H1 (cell line): ENCODE data around the gene ARL5A. TPM values are rescaled to one million over a fixed set of nuclear protein-coding genes. Genes with fewer than 3 reads are reported as not detected.

Experiments
- CTCF ChIA-PET: fragments of 300-600 bp; sonication (Branson Sonifier 250); formaldehyde crosslinking; loops from one replicate; lab custom pipeline; 2021; ENCODE audit not compliant: partially characterized antibody; lab: Charles Lee
- POLR2A ChIA-PET: fragments of 300-600 bp; sonication (Branson Sonifier 250); formaldehyde crosslinking; loops from one replicate; lab custom pipeline; 2021; ENCODE audit warnings: inconsistent platforms; ENCODE audit not compliant: partially characterized antibody; lab: Charles Lee
- DNase-seq, 2 experiments: peaks; one replicate each; pipeline versions ENCODE4 v3.0.0 to v3.0.0-alpha.2; 2010 to 2022; ENCODE audit warnings: low spot score in 2 of 2, low read depth in 1 of 2, mixed read lengths in 1 of 2
- FAIRE-seq: peaks from 2 replicates; lab custom pipeline; 2011; peaks lifted over from hg19 to GRCh38; lab: Jason Lieb, UNC
- H2AFZ ChIP-seq: 2 replicates; pipeline ENCODE4 v1.8.1; 2012; ENCODE audit warnings: low read length, inconsistent platforms
- H2AK5ac ChIP-seq: 2 replicates; pipeline ENCODE4 v1.6.1; 2013; ENCODE audit warnings: low read depth, low read length
- H2BK120ac ChIP-seq: replicated peaks from 2 replicates; pipeline ENCODE3; 2013; ENCODE audit warnings: low read depth, low read length, inconsistent platforms
- H2BK12ac ChIP-seq: 2 replicates; pipeline ENCODE4 v1.6.1; 2013; ENCODE audit warnings: low read depth, low read length
- H2BK15ac ChIP-seq: 2 replicates; pipeline ENCODE4 v1.6.1; 2013; ENCODE audit warnings: low read length
- H2BK20ac ChIP-seq: 2 replicates; pipeline ENCODE4 v1.6.1; 2013; ENCODE audit warnings: low read length
- H2BK5ac ChIP-seq: 2 replicates; pipeline ENCODE4 v1.6.1; 2013; ENCODE audit warnings: low read depth, low read length
- H3K14ac ChIP-seq: 2 replicates; pipeline ENCODE4 v1.6.1; 2013; ENCODE audit warnings: inconsistent platforms; ENCODE audit not compliant: insufficient read length
- H3K18ac ChIP-seq: 2 replicates; pipeline ENCODE4 v1.6.1; 2013; ENCODE audit warnings: low read length; ENCODE audit errors: extremely low read depth
- H3K23ac ChIP-seq: 2 replicates; pipeline ENCODE4 v1.6.1; 2013; ENCODE audit warnings: inconsistent platforms; ENCODE audit not compliant: insufficient read length
- H3K23me2 ChIP-seq: 2 replicates; pipeline ENCODE4 v1.6.1; 2013; ENCODE audit warnings: low read depth, low read length
- H3K27ac ChIP-seq: 2 replicates; pipeline ENCODE4 v1.6.1; 2011; ENCODE audit warnings: low read depth, low read length, inconsistent platforms
- H3K27me3 ChIP-seq, 4 experiments: replicated peaks in 1 of 4; 1 replicate in 1 of 4; 2 replicates in 3 of 4; pipeline versions ENCODE4 v1.6.1 to v1.8.1; 2011 to 2013; ENCODE audit warnings: low read length in 3 of 4, mild to moderate bottlenecking in 3 of 4, inconsistent platforms in 2 of 4, mixed read lengths in 2 of 4, moderate library complexity in 1 of 4; ENCODE audit not compliant: control insufficient read depth in 3 of 4, insufficient read depth in 3 of 4; ENCODE audit errors: extremely low read depth in 1 of 4
- H3K36me3 ChIP-seq, 4 experiments: 2 replicates each; pipeline versions ENCODE4 v1.6.1 to v1.8.1; 2011 to 2013; ENCODE audit warnings: mild to moderate bottlenecking in 4 of 4, low read length in 3 of 4, moderate library complexity in 2 of 4, control low read depth in 1 of 4, inconsistent platforms in 1 of 4; ENCODE audit not compliant: insufficient read depth in 4 of 4, control insufficient read depth in 2 of 4
- H3K4ac ChIP-seq: replicated peaks from 2 replicates; pipeline ENCODE3; 2013; ENCODE audit warnings: low read length, low read depth, mixed read lengths, inconsistent platforms; ENCODE audit not compliant: insufficient read length
- H3K4me1 ChIP-seq, 4 experiments: replicated peaks in 1 of 4; 1 replicate in 1 of 4; 2 replicates in 3 of 4; pipeline versions ENCODE4 v1.6.1 to v1.8.1; 2011 to 2013; ENCODE audit warnings: low read length in 3 of 4, inconsistent platforms in 2 of 4, mixed read lengths in 1 of 4; ENCODE audit not compliant: insufficient read depth in 4 of 4, control insufficient read depth in 3 of 4
- H3K4me2 ChIP-seq, 2 experiments: 2 replicates each; pipeline versions ENCODE4 v1.6.1 to v1.8.1; 2011 to 2013; ENCODE audit warnings: low read depth in 2 of 2, low read length in 2 of 2, control low read depth in 1 of 2, inconsistent platforms in 1 of 2, mild to moderate bottlenecking in 1 of 2; ENCODE audit not compliant: insufficient read depth in 1 of 2
- H3K4me3 ChIP-seq, 4 experiments: fragments of 200-600, 300-600 bp in 1 of 4; sonication (generic), shearing (Covaris generic), sonication (Bioruptor Twin) in 1 of 4; 2 replicates each; pipeline versions ENCODE4 v1.5.1 to v1.8.1; 2011 to 2016; ENCODE audit warnings: low read length in 4 of 4, low read depth in 3 of 4, control low read depth in 2 of 4, inconsistent platforms in 2 of 4, mild to moderate bottlenecking in 2 of 4, mixed read lengths in 1 of 4, moderate library complexity in 1 of 4; ENCODE audit not compliant: insufficient read depth in 2 of 4; ENCODE audit errors: extremely low read depth in 1 of 4
- H3K56ac ChIP-seq: replicated peaks from 2 replicates; pipeline ENCODE3; 2013; ENCODE audit warnings: low read depth, mild to moderate bottlenecking, mixed read lengths, low read length, inconsistent platforms; ENCODE audit not compliant: insufficient read length
- H3K79me1 ChIP-seq: 2 replicates; pipeline ENCODE4 v1.6.1; 2013; ENCODE audit warnings: low read depth, low read length, control low read depth
- H3K79me2 ChIP-seq, 2 experiments: 2 replicates each; pipeline versions ENCODE4 v1.6.1 to v1.8.1; 2012 to 2013; ENCODE audit warnings: low read length in 2 of 2, mild to moderate bottlenecking in 2 of 2, inconsistent platforms in 1 of 2; ENCODE audit not compliant: insufficient read depth in 2 of 2, control insufficient read depth in 1 of 2
- H3K9ac ChIP-seq, 4 experiments: replicated peaks in 1 of 4; 1 replicate in 1 of 4; 2 replicates in 3 of 4; pipeline versions ENCODE4 v1.6.1 to v1.8.1; 2011 to 2013; ENCODE audit warnings: low read depth in 3 of 4, low read length in 3 of 4, control low read depth in 2 of 4, mild to moderate bottlenecking in 2 of 4, moderate library complexity in 2 of 4, inconsistent platforms in 1 of 4; ENCODE audit errors: extremely low read depth in 1 of 4
- H3K9me3 ChIP-seq, 2 experiments: 2 replicates each; pipeline versions ENCODE4 v1.6.1 to v1.8.1; 2012 to 2013; ENCODE audit warnings: mild to moderate bottlenecking in 2 of 2, moderate library complexity in 2 of 2, control low read depth in 1 of 2, inconsistent platforms in 1 of 2, low read depth in 1 of 2, low read length in 1 of 2, mixed read lengths in 1 of 2; ENCODE audit not compliant: insufficient read depth in 2 of 2
- H4K20me1 ChIP-seq, 2 experiments: replicated peaks in 1 of 2; 2 replicates each; pipeline versions ENCODE3 to v1.8.1; 2011 to 2013; ENCODE audit warnings: inconsistent platforms in 2 of 2, low read length in 2 of 2, mild to moderate bottlenecking in 1 of 2; ENCODE audit not compliant: insufficient read depth in 2 of 2, control insufficient read depth in 1 of 2
- H4K5ac ChIP-seq: 2 replicates; pipeline ENCODE4 v1.6.1; 2013; ENCODE audit warnings: low read length, low read depth, mixed read lengths, inconsistent platforms; ENCODE audit not compliant: insufficient read length
- H4K8ac ChIP-seq: 2 replicates; pipeline ENCODE4 v1.8.0; 2013; ENCODE audit warnings: mild to moderate bottlenecking, moderate library complexity, low read length, inconsistent platforms; ENCODE audit not compliant: insufficient read depth; ENCODE audit errors: extremely low read depth
- H4K91ac ChIP-seq: replicated peaks from 2 replicates; pipeline ENCODE3; 2013; ENCODE audit warnings: low read length, mixed read lengths, inconsistent platforms; ENCODE audit not compliant: insufficient read length
- CREB1 ChIP-seq: IDR thresholded peaks from 2 replicates; pipeline ENCODE4 v1.6.1; 2012; ENCODE audit warnings: inconsistent platforms
- EZH2 ChIP-seq: fragments of 200-600 bp; sonication (generic); IDR thresholded peaks from 2 replicates; pipeline ENCODE4 v1.7.1; 2012; ENCODE audit warnings: low read depth, mild to moderate bottlenecking, moderate library complexity, low read length, inconsistent platforms; ENCODE audit not compliant: severe bottlenecking
- MAX ChIP-seq: IDR thresholded peaks from 2 replicates; pipeline ENCODE4 v1.6.1; 2012; ENCODE audit warnings: inconsistent platforms
- SP4 ChIP-seq: IDR thresholded peaks from 2 replicates; pipeline ENCODE4 v1.6.1; 2012; ENCODE audit warnings: low read length, inconsistent platforms
- SRF ChIP-seq: IDR thresholded peaks from 2 replicates; pipeline ENCODE4 v1.6.1; 2011; ENCODE audit warnings: mild to moderate bottlenecking, low read depth, low read length, moderate library complexity
- TBP ChIP-seq: IDR thresholded peaks from 2 replicates; pipeline ENCODE4 v1.6.1; 2011; ENCODE audit warnings: low read depth, low read length, improper control_type of control experiment
- WGBS, 2 experiments: shearing (Covaris generic) in 1 of 2; methylation state at CpG; one replicate each; pipeline versions ENCODE4 v1.1.6 to v1.1.7; 2013 to 2015; ENCODE audit warnings: low lambda C conversion rate in 2 of 2, mixed read lengths in 2 of 2, inconsistent platforms in 1 of 2, low coverage in 1 of 2, missing lambda C conversion rate in 1 of 2; ENCODE audit not compliant: insufficient replicate concordance in 2 of 2, insufficient coverage in 1 of 2, insufficient read length in 1 of 2; ENCODE audit errors: extremely low coverage in 1 of 2, missing lambda C conversion rate in 1 of 2; 5-methylcytosine and 5-hydroxymethylcytosine counted together
- polyA plus RNA-seq, 7 experiments: library from polyadenylated mRNA; depleted of rRNA in 3 of 7; stranded (reverse) in 5 of 7; unstranded in 2 of 7; fragments of >200 nt in 5 of 7; fragments of 200-250 nt in 2 of 7; gene quantifications; 1 replicate in 5 of 7; 2 replicates in 1 of 7; 4 replicates in 1 of 7; pipeline versions ENCODE4 v1.2.1 to v1.2.3, GENCODE V29; 2011 to 2013; ENCODE audit warnings: missing spikeins in 2 of 7, mixed read lengths in 2 of 7
- total RNA-seq: library from RNA; stranded (reverse); fragmentation: NEBNext Ultra II Directional; extraction: Animal tissue kit (Norgen Biotek cat#: 25700); gene quantifications from 2 replicates; pipeline ENCODE4 v1.2.1, GENCODE V29; 2021

ARL5A gene
- total and polyA plus RNA-seq, 2 of the 8 experiments (the other 6 are each of a cell fraction or from before 2014, with no cell fraction given), result 12.6 to 86.3 TPM

- no peak overlapping the region for H3K23ac ChIP-seq
- H4K20me1 ChIP-seq, result no peaks in the 10 kb centered on the region
- no peak overlapping the region for H2BK20ac ChIP-seq
- no peak overlapping the region for H2AFZ ChIP-seq
- no peak overlapping the region for H3K4ac ChIP-seq
- H2BK120ac ChIP-seq, result no peak overlapping the region
- POLR2A ChIA-PET, result interaction anchor here (0.6 to 1.6 kb wide), 2 partner anchors 10 to 95 kb away, joined by 3 to 4 read pairs; no protein-coding TSS in a partner anchor
- CTCF ChIA-PET, result interaction anchor here (0.6 kb wide), 2 partner anchors 17 to 455 kb away, joined by 3 to 4 read pairs; no protein-coding TSS in a partner anchor
- no peak overlapping the region for H3K9ac ChIP-seq
- no peak overlapping the region for H3K56ac ChIP-seq
- no peaks in the 10 kb centered on the region for H3K79me1 ChIP-seq
- H4K5ac ChIP-seq, result no peak overlapping the region
- DNase-seq (no peak), FAIRE-seq (no peak)
- H3K79me2 ChIP-seq, result no peaks in the 10 kb centered on the region
- no peaks in the 10 kb centered on the region for H3K4me1 ChIP-seq
- H4K8ac ChIP-seq, result no peak overlapping the region
- H2BK5ac ChIP-seq, result no peak overlapping the region
- TF ChIP-seq MAX (no peak), SP4 (no peak), EZH2 (no peak), CREB1 (no peak), SRF (no peak), TBP (no peak)
- H3K18ac ChIP-seq, result no peak overlapping the region
- no peak overlapping the region for H3K14ac ChIP-seq
- 83% methylated on average over 3 of the region's 3 CpGs; no CpG with 5 or more reads in 1 of the 2 experiments for WGBS, 2 experiments
- H4K91ac ChIP-seq, result no peak overlapping the region
- no peak overlapping the region for H2AK5ac ChIP-seq
- H3K27ac ChIP-seq, result no peak overlapping the region
- no peaks in the 10 kb centered on the region for H3K36me3 ChIP-seq
- no peaks in the 10 kb centered on the region for H3K23me2 ChIP-seq
- H2BK12ac ChIP-seq, result no peak overlapping the region
- no peaks in the 10 kb centered on the region for H3K27me3 ChIP-seq
- H2BK15ac ChIP-seq, result no peak overlapping the region
- H3K4me2 ChIP-seq, result no peak overlapping the region
- H3K9me3 ChIP-seq, result no peaks in the 10 kb centered on the region
- no peak overlapping the region for H3K4me3 ChIP-seq
Measured at GRCh38 chr2:151837926-151838325, 9.7 kb upstream of the ARL5A start.
